SK-N-SH treated with all-trans-retinoic acid at 6 μM for 48 hours (cell line): ENCODE data around the gene RTN4RL2.

ENCODE experiments used
- ATAC-seq: fragments of 200-7000 bp; cut with Tn5 transposase; 3 replicates; pipeline ENCODE4 v1.9.1; 2020; ENCODE audit warnings: mild to moderate bottlenecking, moderate library complexity
- BACH2 ChIP-seq: fragments of 250-450 bp; sonication (Bioruptor Pico); IDR thresholded peaks from 2 replicates; pipeline ENCODE4 v1.9.0; 2021; ENCODE audit warnings: mild to moderate bottlenecking, borderline replicate concordance
- CSDC2 ChIP-seq: fragments of 250-450 bp; sonication (Bioruptor Pico); IDR thresholded peaks from 2 replicates; pipeline ENCODE4 v1.5.0; 2020; ENCODE audit warnings: mild to moderate bottlenecking, moderate library complexity
- ESRRG ChIP-seq: fragments of 250-450 bp; sonication (Bioruptor Pico); IDR thresholded peaks from 2 replicates; pipeline ENCODE4 v1.6.1; 2021; ENCODE audit warnings: mild to moderate bottlenecking
- GLIS3 ChIP-seq: fragments of 250-450 bp; sonication (Bioruptor Pico); IDR thresholded peaks from 2 replicates; pipeline ENCODE4 v1.5.0; 2020; ENCODE audit warnings: mild to moderate bottlenecking, moderate library complexity
- OSR1 ChIP-seq: fragments of 250-450 bp; sonication (Bioruptor Pico); IDR thresholded peaks from 2 replicates; pipeline ENCODE4 v1.8.0; 2022; ENCODE audit warnings: moderate library complexity, mild to moderate bottlenecking, inconsistent platforms
- PPARA ChIP-seq: fragments of 250-450 bp; sonication (Bioruptor Pico); IDR thresholded peaks from 2 replicates; pipeline ENCODE4 v1.5.0; 2020; ENCODE audit warnings: mild to moderate bottlenecking, borderline replicate concordance
- RARB ChIP-seq: fragments of 250-450 bp; sonication (Bioruptor Pico); IDR thresholded peaks from 2 replicates; pipeline ENCODE4 v1.8.0; 2021; ENCODE audit warnings: mild to moderate bottlenecking, moderate library complexity
- SNAI2 ChIP-seq: fragments of 250-450 bp; sonication (Bioruptor Pico); IDR thresholded peaks from 2 replicates; pipeline ENCODE4 v1.5.0; 2020; ENCODE audit warnings: mild to moderate bottlenecking, moderate library complexity
- TCF4 ChIP-seq: fragments of 250-450 bp; sonication (Bioruptor Pico); IDR thresholded peaks from 2 replicates; pipeline ENCODE4 v1.8.0; 2021; ENCODE audit warnings: mild to moderate bottlenecking, moderate library complexity, borderline replicate concordance
- TOX ChIP-seq: fragments of 250-450 bp; sonication (Bioruptor Pico); IDR thresholded peaks from 2 replicates; pipeline ENCODE4 v1.8.0; 2021; ENCODE audit warnings: mild to moderate bottlenecking, moderate library complexity, borderline replicate concordance
- ZC3H10 ChIP-seq: fragments of 250-450 bp; sonication (Bioruptor Pico); IDR thresholded peaks from 2 replicates; pipeline ENCODE4 v1.5.1; 2021; ENCODE audit warnings: mild to moderate bottlenecking, moderate library complexity
- ZFP3 ChIP-seq: fragments of 250-450 bp; sonication (Bioruptor Pico); IDR thresholded peaks from 2 replicates; pipeline ENCODE4 v1.5.0; 2020; ENCODE audit warnings: mild to moderate bottlenecking, moderate library complexity
- ZFP30 ChIP-seq: fragments of 450-650 bp; formaldehyde crosslinking; IDR thresholded peaks from 2 replicates; pipeline ENCODE4 v1.5.0; 2022; ENCODE audit warnings: mild to moderate bottlenecking, moderate library complexity
- ZNF565 ChIP-seq: fragments of 450-650 bp; formaldehyde crosslinking; conservative IDR thresholded peaks from 2 replicates; pipeline ENCODE4 v1.5.0; 2020; ENCODE audit warnings: low read depth, mild to moderate bottlenecking, moderate library complexity
- ZNF70 ChIP-seq: fragments of 450-650 bp; formaldehyde crosslinking; IDR thresholded peaks from 2 replicates; pipeline ENCODE4 v1.5.0; 2020; ENCODE audit warnings: mild to moderate bottlenecking, moderate library complexity
- TF ChIP-seq, protein P1 (sequence below): fragments of 250-450 bp; sonication (Bioruptor Pico); IDR thresholded peaks from 2 replicates; pipeline ENCODE4 v1.8.0; 2021; ENCODE audit warnings: low read depth, mild to moderate bottlenecking, moderate library complexity, borderline replicate concordance
- TF ChIP-seq, protein P2 (sequence below): fragments of 250-450 bp; sonication (Bioruptor Pico); IDR thresholded peaks from 2 replicates; pipeline ENCODE4 v1.5.1; 2020; ENCODE audit warnings: low read depth, mild to moderate bottlenecking, moderate library complexity
- TF ChIP-seq, protein P3 (sequence below): fragments of 250-450 bp; sonication (Bioruptor Pico); IDR thresholded peaks from 2 replicates; pipeline ENCODE4 v1.8.0; 2020; ENCODE audit warnings: mild to moderate bottlenecking, moderate library complexity, borderline replicate concordance

RTN4RL2 gene

DNA sequence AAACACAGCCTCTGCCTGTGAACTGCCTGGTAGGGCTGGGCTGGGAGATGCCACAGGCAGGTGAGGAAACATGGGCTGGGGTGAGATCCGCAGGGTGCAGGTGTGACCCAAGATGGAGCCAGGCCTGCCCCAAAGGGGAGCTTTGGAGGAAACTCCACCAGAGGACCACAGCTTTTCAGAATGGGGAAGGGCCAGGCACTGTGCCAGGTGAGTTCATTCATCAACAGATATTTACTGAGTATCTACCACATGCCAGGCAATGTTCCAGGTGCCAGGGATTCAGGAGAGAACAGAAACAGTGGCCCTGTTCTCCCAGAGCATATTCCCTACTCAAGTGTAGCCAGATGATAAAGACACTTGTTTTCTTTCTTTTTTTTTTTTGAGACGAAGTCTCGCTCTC is 11.2 kb downstream of the RTN4RL2 start:
- no peak for ATAC-seq
- TF ChIP-seq ESRRG, result no peak
- TF ChIP-seq, protein P1, sequence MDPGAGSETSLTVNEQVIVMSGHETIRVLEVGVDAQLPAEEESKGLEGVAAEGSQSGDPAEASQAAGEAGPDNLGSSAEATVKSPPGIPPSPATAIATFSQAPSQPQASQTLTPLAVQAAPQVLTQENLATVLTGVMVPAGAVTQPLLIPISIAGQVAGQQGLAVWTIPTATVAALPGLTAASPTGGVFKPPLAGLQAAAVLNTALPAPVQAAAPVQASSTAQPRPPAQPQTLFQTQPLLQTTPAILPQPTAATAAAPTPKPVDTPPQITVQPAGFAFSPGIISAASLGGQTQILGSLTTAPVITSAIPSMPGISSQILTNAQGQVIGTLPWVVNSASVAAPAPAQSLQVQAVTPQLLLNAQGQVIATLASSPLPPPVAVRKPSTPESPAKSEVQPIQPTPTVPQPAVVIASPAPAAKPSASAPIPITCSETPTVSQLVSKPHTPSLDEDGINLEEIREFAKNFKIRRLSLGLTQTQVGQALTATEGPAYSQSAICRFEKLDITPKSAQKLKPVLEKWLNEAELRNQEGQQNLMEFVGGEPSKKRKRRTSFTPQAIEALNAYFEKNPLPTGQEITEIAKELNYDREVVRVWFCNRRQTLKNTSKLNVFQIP (CRISPR knock-in tag), result no peak
- TF ChIP-seq ZC3H10 (CRISPR knock-in tag), result no peak
- TF ChIP-seq SNAI2 (CRISPR knock-in tag), result no peak

DNA sequence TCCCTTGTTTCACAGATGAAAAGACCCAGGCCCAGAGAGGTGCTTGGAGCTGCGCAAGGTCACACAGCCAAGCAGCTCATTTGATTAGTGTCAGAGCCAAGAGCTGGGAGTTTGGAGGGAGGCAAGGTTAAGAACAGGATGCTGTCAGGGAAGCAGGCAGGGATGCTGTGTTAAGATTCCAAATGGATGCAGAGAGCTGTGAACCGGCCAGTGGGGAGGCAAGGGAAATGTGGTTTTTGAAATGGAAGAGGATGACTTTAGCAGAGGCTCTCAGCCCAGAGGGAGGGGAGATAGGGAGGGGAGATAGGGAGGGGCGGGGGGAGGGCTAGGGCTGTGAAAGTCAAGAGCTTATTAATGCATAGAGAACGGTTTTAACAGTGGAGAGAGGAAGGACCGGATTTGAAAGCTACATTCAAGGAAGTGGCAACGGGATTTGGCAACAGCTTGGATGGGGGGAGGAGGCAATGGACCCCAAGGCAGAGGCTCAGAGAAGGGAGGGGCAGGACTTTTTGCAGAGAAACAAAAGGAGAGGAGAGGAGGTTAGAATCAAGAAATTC is 13.0 kb downstream of the RTN4RL2 start:
- no peak for TF ChIP-seq BACH2
- TF ChIP-seq RARB (CRISPR knock-in tag), result no peak
- TF ChIP-seq GLIS3, result no peak
- no peak for TF ChIP-seq TOX (CRISPR knock-in tag)
- TF ChIP-seq CSDC2 (CRISPR knock-in tag), result no peak
- no peak for TF ChIP-seq OSR1 (CRISPR knock-in tag)
- TF ChIP-seq, protein P1 (CRISPR knock-in tag), result no peak
- TF ChIP-seq ZC3H10 (CRISPR knock-in tag), result no peak
- ATAC-seq, result no peak

DNA sequence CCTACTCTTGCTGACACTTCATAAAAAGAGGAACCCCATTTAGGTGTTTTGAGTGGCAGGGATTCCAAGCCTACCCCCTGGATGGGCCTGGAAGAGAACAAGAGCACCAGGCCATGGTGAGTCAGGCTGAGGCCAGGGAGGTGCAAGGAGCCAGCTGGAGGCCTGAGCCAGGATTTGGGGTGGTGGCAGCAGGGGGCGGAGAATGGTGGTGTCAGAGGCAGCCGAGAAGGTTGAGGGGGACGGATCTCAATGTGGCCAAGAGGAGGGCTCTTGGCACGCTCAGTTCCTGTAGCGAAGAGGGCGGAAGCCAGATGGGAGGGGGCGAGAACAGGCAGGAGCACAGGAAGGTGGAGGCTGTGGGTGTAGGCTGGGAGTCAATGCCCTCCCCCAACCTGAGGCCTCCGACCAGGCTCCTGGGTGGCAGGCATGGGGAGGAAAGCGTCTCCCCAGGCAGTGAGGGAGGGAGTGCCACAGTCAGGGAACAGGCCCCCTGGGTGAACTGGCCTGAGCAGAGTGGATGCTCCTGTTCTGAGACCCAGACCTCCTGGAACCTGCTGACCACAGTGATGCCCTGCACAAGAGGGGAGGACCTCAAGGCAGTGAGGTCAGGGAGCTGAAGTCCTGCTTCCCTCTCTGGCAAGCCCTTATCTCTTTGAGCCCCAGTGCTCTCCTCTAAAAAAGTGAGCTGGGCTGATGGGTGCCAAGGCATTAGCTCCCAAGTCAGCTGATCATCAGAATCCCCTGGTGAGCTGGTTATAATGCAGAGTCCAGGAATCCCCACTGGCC is 13.9 kb downstream of the RTN4RL2 start:
- no peak for ATAC-seq
- TF ChIP-seq ZFP30 (CRISPR knock-in tag), result no peak
- TF ChIP-seq ZFP3, result no peak
- no peak for TF ChIP-seq ZC3H10 (CRISPR knock-in tag)

DNA sequence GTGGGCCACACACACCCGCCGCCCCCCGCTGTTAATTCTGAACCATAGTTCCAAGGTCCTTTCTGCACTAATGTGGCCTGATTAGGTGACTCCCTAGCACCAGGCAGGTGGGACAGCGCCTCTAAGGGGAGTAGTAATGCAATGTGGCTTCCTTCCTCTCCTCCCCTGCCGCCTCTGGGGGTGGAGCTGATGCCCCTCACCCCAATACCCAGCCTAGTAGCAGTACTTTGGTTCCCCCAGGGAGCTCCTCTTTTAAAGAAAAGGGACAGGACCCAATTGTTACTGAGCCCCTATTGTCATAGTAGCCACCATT is 14.4 kb downstream of the RTN4RL2 start:
- ATAC-seq, result no peak
- TF ChIP-seq ZNF565 (no peak), ZC3H10 (CRISPR knock-in tag) (no peak), RARB (CRISPR knock-in tag) (no peak), BACH2 (no peak), TCF4 (no peak), GLIS3 (no peak), TOX (CRISPR knock-in tag) (no peak), SNAI2 (CRISPR knock-in tag) (no peak)
- TF ChIP-seq, protein P2, sequence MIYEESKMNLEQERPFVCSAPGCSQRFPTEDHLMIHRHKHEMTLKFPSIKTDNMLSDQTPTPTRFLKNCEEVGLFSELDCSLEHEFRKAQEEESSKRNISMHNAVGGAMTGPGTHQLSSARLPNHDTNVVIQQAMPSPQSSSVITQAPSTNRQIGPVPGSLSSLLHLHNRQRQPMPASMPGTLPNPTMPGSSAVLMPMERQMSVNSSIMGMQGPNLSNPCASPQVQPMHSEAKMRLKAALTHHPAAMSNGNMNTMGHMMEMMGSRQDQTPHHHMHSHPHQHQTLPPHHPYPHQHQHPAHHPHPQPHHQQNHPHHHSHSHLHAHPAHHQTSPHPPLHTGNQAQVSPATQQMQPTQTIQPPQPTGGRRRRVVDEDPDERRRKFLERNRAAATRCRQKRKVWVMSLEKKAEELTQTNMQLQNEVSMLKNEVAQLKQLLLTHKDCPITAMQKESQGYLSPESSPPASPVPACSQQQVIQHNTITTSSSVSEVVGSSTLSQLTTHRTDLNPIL (CRISPR knock-in tag), result no peak
- TF ChIP-seq, protein P3, sequence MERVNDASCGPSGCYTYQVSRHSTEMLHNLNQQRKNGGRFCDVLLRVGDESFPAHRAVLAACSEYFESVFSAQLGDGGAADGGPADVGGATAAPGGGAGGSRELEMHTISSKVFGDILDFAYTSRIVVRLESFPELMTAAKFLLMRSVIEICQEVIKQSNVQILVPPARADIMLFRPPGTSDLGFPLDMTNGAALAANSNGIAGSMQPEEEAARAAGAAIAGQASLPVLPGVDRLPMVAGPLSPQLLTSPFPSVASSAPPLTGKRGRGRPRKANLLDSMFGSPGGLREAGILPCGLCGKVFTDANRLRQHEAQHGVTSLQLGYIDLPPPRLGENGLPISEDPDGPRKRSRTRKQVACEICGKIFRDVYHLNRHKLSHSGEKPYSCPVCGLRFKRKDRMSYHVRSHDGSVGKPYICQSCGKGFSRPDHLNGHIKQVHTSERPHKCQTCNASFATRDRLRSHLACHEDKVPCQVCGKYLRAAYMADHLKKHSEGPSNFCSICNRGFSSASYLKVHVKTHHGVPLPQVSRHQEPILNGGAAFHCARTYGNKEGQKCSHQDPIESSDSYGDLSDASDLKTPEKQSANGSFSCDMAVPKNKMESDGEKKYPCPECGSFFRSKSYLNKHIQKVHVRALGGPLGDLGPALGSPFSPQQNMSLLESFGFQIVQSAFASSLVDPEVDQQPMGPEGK (CRISPR knock-in tag), result no peak

DNA sequence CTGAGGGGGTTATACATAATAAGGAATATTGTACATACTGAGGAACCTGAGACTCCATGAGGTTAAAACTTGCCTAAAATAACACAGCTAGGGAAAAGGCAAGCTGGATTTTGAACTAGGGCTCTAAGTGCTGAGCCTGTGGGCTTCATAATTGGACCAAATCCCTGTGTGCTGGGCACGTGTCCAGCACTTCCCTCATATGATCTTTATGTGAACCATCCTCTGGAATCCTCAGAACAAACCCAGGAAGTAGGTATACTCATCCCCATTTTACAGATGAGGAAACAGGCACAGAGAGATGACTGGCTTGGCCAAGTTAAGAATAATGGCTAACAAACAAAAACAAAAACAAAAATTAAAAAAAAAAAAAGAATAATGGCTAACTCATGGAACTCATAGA is 14.9 kb downstream of the RTN4RL2 start:
- no peak for ATAC-seq
- TF ChIP-seq TOX (CRISPR knock-in tag), result no peak
- TF ChIP-seq PPARA, result no peak
- no peak for TF ChIP-seq ZNF70 (CRISPR knock-in tag)
- TF ChIP-seq CSDC2 (CRISPR knock-in tag), result no peak
- TF ChIP-seq ZFP30 (CRISPR knock-in tag), result no peak
- TF ChIP-seq TCF4, result no peak
- no peak for TF ChIP-seq OSR1 (CRISPR knock-in tag)
- TF ChIP-seq, protein P3 (CRISPR knock-in tag), result no peak
- TF ChIP-seq ZFP3, result no peak
